ENCODE data around the gene PLPP1. TPM values are rescaled to one million over a fixed set of nuclear protein-coding genes. Genes with fewer than 3 reads are reported as not detected.

Gene PLPP1
- total RNA-seq, 3 donors from 2014 or later = 88.8 to 132 (median 122) TPM

DNA sequence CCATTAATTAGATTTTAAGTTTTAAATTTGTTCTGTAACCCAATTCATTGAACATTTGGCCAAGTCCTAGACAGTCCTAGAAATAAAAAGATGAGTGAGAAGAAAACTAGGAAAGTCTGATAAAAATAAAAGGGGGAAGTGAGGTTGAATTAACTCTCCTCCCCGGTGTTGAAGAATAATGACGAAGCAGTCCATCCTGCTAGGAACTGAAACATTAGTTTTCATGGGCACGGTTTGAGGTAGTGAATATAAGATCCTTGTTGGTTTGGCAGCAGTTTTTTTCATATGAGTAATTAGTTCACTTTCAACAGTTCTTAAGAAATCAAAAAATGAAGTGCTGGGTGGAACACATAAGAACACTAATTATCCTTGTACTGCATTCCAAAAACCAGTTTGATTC lies 123.9 kb downstream of the PLPP1 start:
- TF ChIP-seq, protein P1, sequence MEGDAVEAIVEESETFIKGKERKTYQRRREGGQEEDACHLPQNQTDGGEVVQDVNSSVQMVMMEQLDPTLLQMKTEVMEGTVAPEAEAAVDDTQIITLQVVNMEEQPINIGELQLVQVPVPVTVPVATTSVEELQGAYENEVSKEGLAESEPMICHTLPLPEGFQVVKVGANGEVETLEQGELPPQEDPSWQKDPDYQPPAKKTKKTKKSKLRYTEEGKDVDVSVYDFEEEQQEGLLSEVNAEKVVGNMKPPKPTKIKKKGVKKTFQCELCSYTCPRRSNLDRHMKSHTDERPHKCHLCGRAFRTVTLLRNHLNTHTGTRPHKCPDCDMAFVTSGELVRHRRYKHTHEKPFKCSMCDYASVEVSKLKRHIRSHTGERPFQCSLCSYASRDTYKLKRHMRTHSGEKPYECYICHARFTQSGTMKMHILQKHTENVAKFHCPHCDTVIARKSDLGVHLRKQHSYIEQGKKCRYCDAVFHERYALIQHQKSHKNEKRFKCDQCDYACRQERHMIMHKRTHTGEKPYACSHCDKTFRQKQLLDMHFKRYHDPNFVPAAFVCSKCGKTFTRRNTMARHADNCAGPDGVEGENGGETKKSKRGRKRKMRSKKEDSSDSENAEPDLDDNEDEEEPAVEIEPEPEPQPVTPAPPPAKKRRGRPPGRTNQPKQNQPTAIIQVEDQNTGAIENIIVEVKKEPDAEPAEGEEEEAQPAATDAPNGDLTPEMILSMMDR (IDR thresholded peaks at IDR 0.05) = no peak
- ATAC-seq (no peak), DNase-seq (no peak)
- Histone ChIP-seq H3K9me3 (no peaks in the 10 kb centered on the region), H3K36me3 (ENCODE audit: low read depth) (no peaks in the 10 kb centered on the region), H3K4me3 (no peak overlapping the region), H3K4me1 (ENCODE audit: low read depth) (peaks cover 7% of the 10 kb centered on the region)
- intact Hi-C loops (cut with DNase I, micrococcal nuclease) = no loop called here

DNA sequence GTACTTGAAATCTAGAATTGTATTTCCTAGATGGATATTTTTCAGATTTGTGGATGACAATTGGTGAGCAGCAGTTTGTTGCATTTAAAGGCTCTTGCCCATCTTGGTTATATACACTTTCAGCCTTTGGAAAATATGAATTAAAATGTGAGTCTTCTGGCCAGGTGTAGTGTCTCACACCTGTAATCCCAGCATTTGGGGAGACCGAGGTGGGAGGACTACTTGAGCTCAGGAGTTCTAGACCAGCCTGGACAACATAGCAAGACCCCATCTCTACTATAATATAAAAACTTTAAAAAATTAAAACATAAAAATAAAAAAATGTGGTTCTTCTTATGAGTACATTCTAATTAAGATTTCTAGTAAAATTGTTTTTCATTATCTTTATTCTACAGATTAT lies 125.0 kb downstream of the PLPP1 start:
- TF ChIP-seq, protein P1 (IDR thresholded peaks at IDR 0.05) = no peak
- Histone ChIP-seq H3K9me3 (no peaks in the 10 kb centered on the region), H3K4me1 (ENCODE audit: low read depth) (peaks cover 7% of the 10 kb centered on the region), H3K4me3 (no peak overlapping the region), H3K36me3 (ENCODE audit: low read depth) (no peaks in the 10 kb centered on the region)
- no peak for DNase-seq
- intact Hi-C loops (cut with DNase I, micrococcal nuclease) = loop anchor here (5.0 to 10.0 kb wide), 2 partner anchors 115 to 283 kb away; no protein-coding TSS in a partner anchor
- ATAC-seq = no peak

GRCh38 chr5:55407984-55408383 lies 126.8 kb downstream of the PLPP1 start:
- Histone ChIP-seq H3K36me3 (ENCODE audit: low read depth) (no peaks in the 10 kb centered on the region), H3K4me1 (ENCODE audit: low read depth) (peaks cover 7% of the 10 kb centered on the region), H3K4me3 (no peak overlapping the region), H3K9me3 (no peaks in the 10 kb centered on the region)
- no peak for DNase-seq
- intact Hi-C loops (cut with DNase I, micrococcal nuclease) = loop anchor here (5.0 to 10.0 kb wide), 2 partner anchors 117 to 284 kb away; no protein-coding TSS in a partner anchor
- TF ChIP-seq, protein P1 (IDR thresholded peaks at IDR 0.05) = no peak
- ATAC-seq = no peak

GRCh38 chr5:55407059-55407684 lies 127.6 kb downstream of the PLPP1 start:
- Histone ChIP-seq H3K36me3 (ENCODE audit: low read depth) (no peaks in the 10 kb centered on the region), H3K9me3 (no peaks in the 10 kb centered on the region), H3K4me3 (no peak overlapping the region), H3K4me1 (ENCODE audit: low read depth) (peaks cover 7% of the 10 kb centered on the region)
- TF ChIP-seq, protein P1 (IDR thresholded peaks at IDR 0.05) = peak; percentile 33
- intact Hi-C loops (cut with DNase I, micrococcal nuclease) = loop anchor here (5.0 to 10.0 kb wide), 2 partner anchors 118 to 285 kb away; no protein-coding TSS in a partner anchor
- DNase-seq (peak in 1 of 3 donors; percentile 50), ATAC-seq (peak; percentile 67)

DNA sequence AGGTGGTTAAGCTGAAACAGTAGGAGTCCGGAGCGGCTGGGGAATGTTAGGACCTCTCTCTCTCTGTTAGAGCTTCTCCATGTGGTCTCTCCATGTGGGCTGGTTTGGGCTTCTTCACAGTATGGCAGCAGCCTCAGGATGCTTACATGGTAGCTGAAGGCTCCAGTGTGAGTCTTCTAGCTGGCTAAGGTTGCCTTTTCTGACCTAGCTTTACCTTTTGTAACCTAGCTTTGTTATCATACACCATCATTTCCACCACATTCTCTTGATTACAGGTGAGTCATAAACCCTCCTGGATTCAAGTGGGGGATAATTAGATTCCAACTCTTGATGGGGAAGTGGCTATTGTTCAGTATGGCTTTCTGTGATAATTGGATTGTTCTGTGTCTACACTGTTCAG lies 128.5 kb downstream of the PLPP1 start:
- H3K4me3 ChIP-seq = no peak overlapping the region
- DNase-seq (no peak), ATAC-seq (no peak)
- no peaks in the 10 kb centered on the region for H3K36me3 ChIP-seq (ENCODE audit: low read depth)
- no peaks in the 10 kb centered on the region for H3K9me3 ChIP-seq
- intact Hi-C loops (cut with DNase I, micrococcal nuclease) = loop anchor here (5.0 to 10.0 kb wide), 2 partner anchors 119 to 286 kb away; no protein-coding TSS in a partner anchor
- TF ChIP-seq, protein P1 (IDR thresholded peaks at IDR 0.05) = no peak
- peaks cover 7% of the 10 kb centered on the region for H3K4me1 ChIP-seq (ENCODE audit: low read depth)

All from mucosa of descending colon (tissue), 3 donors.